Kidney epithelial cell (primary cell): ENCODE data around the gene ST3GAL5. TPM values are rescaled to one million over a fixed set of nuclear protein-coding genes. Genes with fewer than 3 reads are reported as not detected.

Experiments used
- DNase-seq: peaks from one replicate; pipeline ENCODE4 v3.0.0-alpha.2; 2010; ENCODE audit warnings: low read depth
- H3K27me3 ChIP-seq: 2 replicates; pipeline ENCODE4 v1.6.0; 2011; ENCODE audit warnings: low read length; ENCODE audit not compliant: control insufficient read depth, insufficient read depth
- H3K36me3 ChIP-seq: 2 replicates; pipeline ENCODE4 v1.5.1; 2011; ENCODE audit warnings: low read length; ENCODE audit not compliant: control insufficient read depth, insufficient read depth
- H3K4me3 ChIP-seq: 2 replicates; pipeline ENCODE4 v1.5.1; 2011; ENCODE audit warnings: low read depth, mild to moderate bottlenecking, control low read depth, low read length
- CTCF ChIP-seq: IDR thresholded peaks from 2 replicates; pipeline ENCODE4 v1.5.1; 2011; ENCODE audit warnings: mild to moderate bottlenecking, moderate library complexity, low read length, control low read depth, inconsistent platforms; ENCODE audit not compliant: insufficient read depth, poor library complexity, severe bottlenecking
- total RNA-seq: library from RNA; depleted of rRNA; stranded (reverse); fragments of >200 nt; gene quantifications from 2 replicates; pipeline ENCODE4 v1.2.3, GENCODE V29; 2015

Gene ST3GAL5
- total RNA-seq: 3.0 and 3.8 TPM in 2 replicates

- DNase-seq: no peak
- H3K36me3 ChIP-seq: no peaks in the 10 kb centered on the region
- peak; percentile 77 for TF ChIP-seq CTCF
- H3K27me3 ChIP-seq: no peaks in the 10 kb centered on the region
- H3K4me3 ChIP-seq: peak within 1 kb of the TSS; percentile 65
These were observed at the start of gene ST3GAL5 for GRCh38 chr2:85888684-85889626. ST3GAL5 (minus strand) TSS chr2:85888990; CDS start chr2:85888905, 85 bp downstream.

- Histone ChIP-seq H3K36me3 (no peaks in the 10 kb centered on the region), H3K4me3 (no peak overlapping the region), H3K27me3 (no peaks in the 10 kb centered on the region)
- no peak for DNase-seq
- TF ChIP-seq CTCF: no peak
These were observed 49.7 kb upstream of the ST3GAL5 start for GRCh38 chr2:85938456-85938855.

GRCh38 chr2:85937069-85937439 lies 48.3 kb upstream of the ST3GAL5 start:
- no peak for DNase-seq
- no peak for TF ChIP-seq CTCF
- no peaks in the 10 kb centered on the region for H3K36me3 ChIP-seq
- H3K4me3 ChIP-seq: no peak overlapping the region
- no peaks in the 10 kb centered on the region for H3K27me3 ChIP-seq

- H3K36me3 ChIP-seq: no peaks in the 10 kb centered on the region
- TF ChIP-seq CTCF: no peak
- DNase-seq: no peak
- no peak overlapping the region for H3K4me3 ChIP-seq
- no peaks in the 10 kb centered on the region for H3K27me3 ChIP-seq
These were observed 47.8 kb upstream of the ST3GAL5 start for GRCh38 chr2:85936421-85937068.

- H3K36me3 ChIP-seq: no peaks in the 10 kb centered on the region
- no peak overlapping the region for H3K4me3 ChIP-seq
- no peaks in the 10 kb centered on the region for H3K27me3 ChIP-seq
- DNase-seq: no peak
- TF ChIP-seq CTCF: no peak
These were observed 47.0 kb upstream of the ST3GAL5 start for GRCh38 chr2:85935746-85936208.
